ENCODE results near the gene CYGB. TPM values are rescaled to one million over a fixed set of nuclear protein-coding genes. Genes with fewer than 3 reads are reported as not detected.
"Not testable (repeated sequence)": the region's sequence is repeated elsewhere in the genome, so short reads cannot be mapped to it uniquely, and the experiment has no call there.

CYGB gene
- total and polyA plus RNA-seq, 4 donors = 0.95 to 26.6 (median 12.3) TPM

DNA sequence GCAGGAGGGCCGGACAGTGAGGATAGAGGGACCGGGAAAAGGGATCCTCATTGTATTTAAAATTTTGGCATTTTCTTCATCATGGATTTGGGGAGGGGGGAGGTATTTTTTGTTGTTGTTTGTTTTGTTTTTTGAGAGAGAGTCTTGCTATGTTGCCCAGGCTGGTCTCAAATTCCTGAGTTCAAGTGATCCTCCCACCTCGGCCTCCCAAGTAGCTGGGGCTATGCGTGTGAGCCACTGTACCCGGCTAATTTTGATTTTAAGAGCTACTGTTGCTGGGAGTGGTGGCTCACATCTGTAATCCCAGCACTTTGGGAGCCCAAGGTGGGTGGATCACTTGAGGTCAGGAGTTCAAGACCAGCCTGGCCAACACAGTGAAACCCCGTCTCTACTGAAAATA, 23.2 kb downstream of the CYGB start:
- H3K9me3 ChIP-seq (ENCODE audit: control insufficient read depth, low read length); intact Hi-C loops (cut with DNase I); H3K27me3 ChIP-seq (ENCODE audit: control insufficient read depth in 1 of 2, insufficient read depth in 2 of 2, low read length in 1 of 2); H3K4me1 ChIP-seq (ENCODE audit: control insufficient read depth in 1 of 2, insufficient read depth in 2 of 2, low read length in 2 of 2); H3K36me3 ChIP-seq (ENCODE audit: control insufficient read depth in 1 of 2, insufficient read depth in 2 of 2, low read length in 1 of 2); DNase-seq; ATAC-seq (ENCODE audit: low FRiP score); H3K4me3 ChIP-seq (ENCODE audit: low read length in 2 of 2); H3K27ac ChIP-seq (ENCODE audit: low read depth in 1 of 2, low read length in 2 of 2): not testable (repeated sequence)
- WGBS, 2 donors = 97 to 98% methylated on average over 6 of the region's 6 CpGs

DNA sequence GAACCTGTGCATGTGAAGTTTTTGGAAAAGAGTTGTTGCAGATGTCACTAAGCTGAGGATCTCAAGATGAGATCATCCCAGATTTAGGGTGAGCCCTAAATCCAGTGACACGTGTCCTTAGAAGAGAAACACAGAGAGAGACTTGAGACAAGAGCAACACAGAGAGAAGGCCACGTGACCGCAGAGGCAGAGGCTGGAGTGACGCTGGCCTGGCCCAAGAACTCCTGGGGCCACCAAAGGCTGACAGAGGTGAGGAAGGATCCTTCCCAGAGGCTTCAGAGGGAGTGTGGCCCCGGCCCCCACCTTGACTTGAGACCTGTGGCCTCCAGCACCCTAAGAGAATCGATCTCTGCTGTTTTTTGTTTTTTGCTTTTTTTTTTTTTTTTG, 24.2 kb downstream of the CYGB start:
- no peaks in the 10 kb centered on the region for H3K36me3 ChIP-seq (ENCODE audit: control insufficient read depth in 1 of 2, insufficient read depth in 2 of 2, low read length in 1 of 2)
- no peaks in the 10 kb centered on the region for H3K4me1 ChIP-seq (ENCODE audit: control insufficient read depth in 1 of 2, insufficient read depth in 2 of 2, low read length in 2 of 2)
- intact Hi-C loops (cut with DNase I) = no loop called here
- no peaks in the 10 kb centered on the region for H3K9me3 ChIP-seq (ENCODE audit: control insufficient read depth, low read length)
- WGBS, 2 donors = 77 to 78% methylated on average over 6 of the region's 6 CpGs
- no peak overlapping the region for H3K4me3 ChIP-seq (ENCODE audit: low read length in 2 of 2)
- ATAC-seq (ENCODE audit: low FRiP score) (no peak), DNase-seq (no peak)
- no peaks in the 10 kb centered on the region for H3K27me3 ChIP-seq (ENCODE audit: control insufficient read depth in 1 of 2, insufficient read depth in 2 of 2, low read length in 1 of 2)
- no peak overlapping the region for H3K27ac ChIP-seq (ENCODE audit: low read depth in 1 of 2, low read length in 2 of 2)

DNA sequence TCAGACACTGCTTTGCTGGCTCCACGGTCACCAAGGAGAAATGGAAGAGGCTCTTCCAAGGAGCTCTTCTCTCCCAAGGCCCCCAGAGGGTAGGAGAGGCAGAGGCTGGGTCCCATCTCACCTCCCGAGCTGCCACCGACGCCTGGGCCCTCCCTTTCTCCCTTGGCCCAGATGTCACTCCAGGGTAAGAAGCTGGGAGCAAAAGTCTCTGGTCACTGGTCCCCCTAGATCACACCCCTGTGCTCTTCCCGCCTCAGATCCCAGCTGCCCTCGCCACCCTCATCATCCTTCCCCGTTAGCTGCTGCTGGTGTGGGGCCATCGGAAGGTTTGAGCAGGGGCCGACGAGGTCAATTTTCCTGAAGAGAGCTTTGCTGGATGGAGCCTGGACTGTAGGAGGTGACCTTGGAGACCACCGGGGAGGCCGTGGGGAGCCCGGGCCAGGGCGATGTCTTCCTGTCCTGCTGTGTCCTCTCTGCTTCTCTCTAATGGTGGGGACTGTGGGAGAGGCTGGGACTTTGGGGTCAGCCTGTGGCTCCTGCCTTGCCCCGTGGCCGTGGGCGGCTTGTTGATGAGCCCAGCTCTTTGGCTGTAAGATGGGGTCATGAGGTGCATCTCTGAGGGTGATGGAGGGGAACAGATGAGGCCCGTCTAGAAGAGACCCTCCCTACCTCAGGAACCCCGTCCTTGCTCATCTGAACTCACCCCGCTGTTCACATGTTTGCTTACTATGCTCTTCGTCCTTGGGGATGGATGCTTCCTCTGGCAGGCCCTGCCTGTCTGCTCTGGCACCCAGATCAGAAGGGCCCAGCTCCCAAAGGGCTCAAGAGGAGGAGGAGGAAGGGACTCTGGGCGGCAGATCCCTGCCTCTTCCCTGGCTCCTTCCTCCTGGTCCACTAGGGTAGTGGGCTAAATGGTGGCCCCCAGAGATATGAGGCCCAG, 24.9 kb downstream of the CYGB start:
- no peaks in the 10 kb centered on the region for H3K27me3 ChIP-seq (ENCODE audit: control insufficient read depth in 1 of 2, insufficient read depth in 2 of 2, low read length in 1 of 2)
- ATAC-seq (ENCODE audit: low FRiP score) = no peak
- no peak overlapping the region for H3K4me3 ChIP-seq (ENCODE audit: low read length in 2 of 2)
- no peaks in the 10 kb centered on the region for H3K4me1 ChIP-seq (ENCODE audit: control insufficient read depth in 1 of 2, insufficient read depth in 2 of 2, low read length in 2 of 2)
- no peak overlapping the region for H3K27ac ChIP-seq (ENCODE audit: low read depth in 1 of 2, low read length in 2 of 2)
- no peak for DNase-seq
- whole genome bisulfite sequencing, 2 donors = 86 to 91% methylated on average over 22 of the region's 22 CpGs
- no peaks in the 10 kb centered on the region for H3K9me3 ChIP-seq (ENCODE audit: control insufficient read depth, low read length)
- intact Hi-C loops (cut with DNase I) = no loop called here
- no peaks in the 10 kb centered on the region for H3K36me3 ChIP-seq (ENCODE audit: control insufficient read depth in 1 of 2, insufficient read depth in 2 of 2, low read length in 1 of 2)

DNA sequence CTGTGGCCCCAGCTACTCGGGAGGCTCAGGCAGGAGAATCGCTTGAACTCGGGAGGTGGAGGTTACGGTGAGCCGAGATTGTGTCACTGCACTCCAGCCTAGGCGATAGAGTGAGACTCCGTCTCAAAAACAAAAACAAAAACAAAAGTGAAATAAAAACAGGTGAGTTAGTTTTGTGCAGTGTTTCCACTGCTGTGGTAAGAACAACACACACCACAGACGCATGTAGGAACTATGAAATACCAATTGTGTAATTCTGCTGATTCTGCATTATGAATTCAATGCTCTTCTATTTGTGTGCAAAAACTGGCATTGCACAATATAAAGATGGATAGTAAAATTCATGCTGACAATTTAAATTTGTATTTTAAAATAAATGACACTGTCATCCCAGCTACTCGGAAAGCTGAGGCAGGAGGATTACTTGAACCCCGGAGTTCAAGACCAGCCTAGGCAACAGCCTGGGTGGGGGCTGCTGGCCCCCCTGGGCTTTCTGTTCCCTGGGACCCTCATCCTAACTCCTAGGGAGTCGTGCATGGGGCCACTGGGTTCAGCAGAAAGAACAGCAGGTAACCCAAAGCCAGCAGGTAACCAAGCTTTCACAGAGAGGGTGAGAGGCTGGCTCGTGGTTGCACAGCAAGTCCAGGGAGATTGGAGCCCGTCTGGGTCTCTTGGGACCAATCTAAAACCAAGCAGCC, 25.7 kb downstream of the CYGB start:
- Histone ChIP-seq H3K4me1 (ENCODE audit: control insufficient read depth in 1 of 2, insufficient read depth in 2 of 2, low read length in 2 of 2) (no peaks in the 10 kb centered on the region), H3K36me3 (ENCODE audit: control insufficient read depth in 1 of 2, insufficient read depth in 2 of 2, low read length in 1 of 2) (no peaks in the 10 kb centered on the region), H3K27me3 (ENCODE audit: control insufficient read depth in 1 of 2, insufficient read depth in 2 of 2, low read length in 1 of 2) (no peaks in the 10 kb centered on the region), H3K27ac (ENCODE audit: low read depth in 1 of 2, low read length in 2 of 2) (no peak overlapping the region), H3K9me3 (ENCODE audit: control insufficient read depth, low read length) (no peaks in the 10 kb centered on the region), H3K4me3 (ENCODE audit: low read length in 2 of 2) (no peak overlapping the region)
- ATAC-seq (ENCODE audit: low FRiP score) (no peak), DNase-seq (no peak)
- intact Hi-C loops (cut with DNase I) = no loop called here
- 85 to 87% methylated on average over 13 of the region's 13 CpGs for WGBS, 2 donors

DNA sequence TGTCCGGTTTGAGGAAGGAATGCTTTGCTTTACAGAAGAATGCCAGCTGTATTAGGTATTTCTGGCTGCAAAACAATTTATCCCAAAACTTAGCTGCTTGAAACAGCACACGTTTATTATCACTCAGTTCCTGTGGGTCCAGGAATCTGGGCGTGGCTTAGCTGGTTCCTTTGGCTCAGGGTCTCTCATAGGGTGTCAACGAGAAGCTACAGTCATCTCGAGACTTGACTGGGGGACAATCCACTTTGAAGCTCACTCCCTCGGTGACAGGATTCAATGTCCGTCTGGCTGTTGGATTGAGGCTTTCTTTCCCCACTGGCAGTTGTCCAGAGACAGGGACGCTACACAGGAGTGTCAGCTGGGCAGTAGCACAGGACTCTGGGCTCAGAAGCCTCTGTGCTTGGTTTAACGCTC, 26.7 kb downstream of the CYGB start:
- H3K27me3 ChIP-seq (ENCODE audit: control insufficient read depth in 1 of 2, insufficient read depth in 2 of 2, low read length in 1 of 2) = no peaks in the 10 kb centered on the region
- WGBS, 2 donors = 6 to 9% methylated on average over 9 of the region's 9 CpGs
- H3K4me3 ChIP-seq (ENCODE audit: low read length in 2 of 2) = no peak overlapping the region
- no peak overlapping the region for H3K27ac ChIP-seq (ENCODE audit: low read depth in 1 of 2, low read length in 2 of 2)
- no peaks in the 10 kb centered on the region for H3K4me1 ChIP-seq (ENCODE audit: control insufficient read depth in 1 of 2, insufficient read depth in 2 of 2, low read length in 2 of 2)
- H3K36me3 ChIP-seq (ENCODE audit: control insufficient read depth in 1 of 2, insufficient read depth in 2 of 2, low read length in 1 of 2) = no peaks in the 10 kb centered on the region
- H3K9me3 ChIP-seq (ENCODE audit: control insufficient read depth, low read length) = no peaks in the 10 kb centered on the region
- intact Hi-C loops (cut with DNase I) = no loop called here
- DNase-seq = no peak
- no peak for ATAC-seq (ENCODE audit: low FRiP score)

DNA sequence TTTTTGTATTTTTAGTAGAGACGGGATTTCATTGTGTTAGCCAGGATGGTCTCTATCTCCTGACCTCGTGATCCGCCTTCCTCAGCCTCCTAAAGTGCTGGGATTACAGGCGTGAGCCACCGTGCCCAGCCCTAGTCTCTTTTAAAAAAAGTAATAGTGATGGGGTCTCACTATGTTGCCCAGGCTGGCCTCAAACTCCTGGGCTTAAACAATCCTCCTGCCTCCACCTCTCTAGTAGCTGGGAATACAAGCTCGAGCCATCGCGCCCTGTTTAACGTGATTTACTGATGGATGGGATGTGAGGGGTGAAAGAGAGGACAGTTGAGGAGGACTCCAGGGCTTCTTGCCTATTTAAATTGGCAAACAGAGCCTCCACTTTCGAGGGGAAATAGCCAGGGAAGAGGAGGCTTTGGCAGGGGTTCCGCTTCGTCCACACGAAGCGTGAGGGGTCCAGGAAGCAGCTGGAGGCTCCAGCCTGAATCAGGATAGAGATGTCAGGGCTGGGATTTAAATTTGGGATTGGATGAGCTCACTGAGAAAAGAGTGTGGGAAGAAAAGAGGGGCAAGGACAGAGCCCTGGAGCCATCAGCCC, 28.9 kb downstream of the CYGB start:
- not testable (repeated sequence) for H3K4me1 ChIP-seq (ENCODE audit: control insufficient read depth in 1 of 2, insufficient read depth in 2 of 2, low read length in 2 of 2); ATAC-seq (ENCODE audit: low FRiP score); H3K27me3 ChIP-seq (ENCODE audit: control insufficient read depth in 1 of 2, insufficient read depth in 2 of 2, low read length in 1 of 2); DNase-seq; H3K4me3 ChIP-seq (ENCODE audit: low read length in 2 of 2); H3K27ac ChIP-seq (ENCODE audit: low read depth in 1 of 2, low read length in 2 of 2); H3K9me3 ChIP-seq (ENCODE audit: control insufficient read depth, low read length); H3K36me3 ChIP-seq (ENCODE audit: control insufficient read depth in 1 of 2, insufficient read depth in 2 of 2, low read length in 1 of 2)
- intact Hi-C loops (cut with DNase I) = loop anchor here in 1 of 2 donors (5.0 to 10.0 kb wide), 2 partner anchors 101 to 204 kb away; partner anchors contain the start of gene QRICH2
- 56 to 66% methylated on average over 14 of the region's 14 CpGs for WGBS, 2 donors

DNA sequence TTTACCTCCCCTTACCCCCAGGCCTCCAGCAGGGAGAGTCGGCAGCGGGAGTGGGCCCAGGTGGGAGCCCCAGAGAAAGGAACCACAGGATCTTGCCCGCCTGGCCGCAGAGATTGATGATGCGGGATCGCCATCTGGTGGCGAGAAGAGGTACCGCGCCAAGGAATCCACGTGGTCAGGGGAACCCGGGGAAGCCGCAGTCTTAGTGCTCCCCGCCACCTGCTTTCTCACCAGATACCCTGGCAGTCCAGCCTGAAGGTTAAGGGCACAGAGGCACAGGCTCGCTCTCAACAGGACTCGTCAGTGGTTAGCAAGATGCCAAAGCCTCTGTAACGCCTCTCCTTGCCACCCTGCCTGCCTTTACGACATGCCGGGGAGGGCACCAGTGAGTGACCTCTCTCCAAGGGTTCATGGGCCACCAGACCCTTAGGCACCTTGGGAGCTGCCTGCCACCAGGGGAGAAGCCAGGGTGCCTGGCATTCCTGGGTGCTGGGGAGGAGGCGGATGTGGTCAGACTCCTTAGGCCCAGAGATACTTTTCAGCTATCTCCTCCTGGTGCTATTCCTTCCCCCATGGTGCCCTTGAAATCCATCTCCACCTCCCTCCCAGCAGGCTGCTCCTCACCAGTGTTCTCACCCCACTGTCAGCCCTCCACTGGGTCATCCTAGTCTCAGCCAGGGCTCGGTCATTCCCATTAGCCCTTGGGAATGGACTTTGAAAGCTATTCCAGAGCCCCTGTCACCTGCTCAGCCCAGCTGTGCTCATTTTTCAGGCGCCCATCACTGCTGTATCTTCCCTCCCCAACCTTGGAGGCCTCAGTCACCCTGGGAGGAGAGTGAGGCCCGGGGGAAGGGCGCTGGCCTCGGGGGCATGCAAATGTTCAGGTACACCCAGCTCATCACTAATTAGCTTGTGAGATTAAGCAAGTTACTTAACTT, 30.8 kb downstream of the CYGB start:
- ATAC-seq (ENCODE audit: low FRiP score) = peak; percentile 86
- peak; percentile 87 to 94 for DNase-seq
- intact Hi-C loops (cut with DNase I) = loop anchor here (1.0 to 10.0 kb wide), 3 partner anchors 40 to 202 kb away; partner anchors contain the start of gene QRICH2 (in 1 of the 2)
- Histone ChIP-seq H3K4me1 (ENCODE audit: control insufficient read depth in 1 of 2, insufficient read depth in 2 of 2, low read length in 2 of 2) (peaks cover 0 to under 1% of the 10 kb centered on the region in 2 donors), H3K9me3 (ENCODE audit: control insufficient read depth, low read length) (no peaks in the 10 kb centered on the region), H3K4me3 (ENCODE audit: low read length in 2 of 2) (no peak overlapping the region), H3K36me3 (ENCODE audit: control insufficient read depth in 1 of 2, insufficient read depth in 2 of 2, low read length in 1 of 2) (no peaks in the 10 kb centered on the region), H3K27ac (ENCODE audit: low read depth in 1 of 2, low read length in 2 of 2) (no peak overlapping the region), H3K27me3 (ENCODE audit: control insufficient read depth in 1 of 2, insufficient read depth in 2 of 2, low read length in 1 of 2) (no peaks in the 10 kb centered on the region)
- 24 to 25% methylated on average over 24 of the region's 24 CpGs for WGBS, 2 donors

DNA sequence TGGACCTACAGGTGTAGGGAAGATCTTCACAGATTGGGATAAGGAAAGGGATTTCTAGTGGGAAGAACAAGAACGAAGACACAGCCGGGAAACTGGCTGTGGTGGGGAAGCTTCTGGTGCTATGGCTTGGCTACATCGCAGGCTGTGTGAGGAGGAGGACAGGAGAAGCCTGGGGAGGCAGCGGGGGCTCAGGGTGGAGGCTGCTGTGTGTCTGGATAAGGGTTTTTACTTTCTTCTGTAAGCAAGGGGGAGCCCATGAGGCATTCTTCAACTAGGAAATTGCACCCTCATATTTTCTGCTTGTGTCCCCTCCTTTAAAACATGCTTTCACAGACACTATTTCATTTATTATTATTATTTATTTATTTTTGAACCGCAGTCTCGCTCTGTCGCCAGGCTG, 33.4 kb downstream of the CYGB start:
- Histone ChIP-seq H3K4me1 (ENCODE audit: control insufficient read depth in 1 of 2, insufficient read depth in 2 of 2, low read length in 2 of 2) (peaks cover 0 to 1% of the 10 kb centered on the region in 2 donors), H3K27ac (ENCODE audit: low read depth in 1 of 2, low read length in 2 of 2) (no peak overlapping the region), H3K27me3 (ENCODE audit: control insufficient read depth in 1 of 2, insufficient read depth in 2 of 2, low read length in 1 of 2) (no peaks in the 10 kb centered on the region), H3K4me3 (ENCODE audit: low read length in 2 of 2) (no peak overlapping the region), H3K9me3 (ENCODE audit: control insufficient read depth, low read length) (no peaks in the 10 kb centered on the region), H3K36me3 (ENCODE audit: control insufficient read depth in 1 of 2, insufficient read depth in 2 of 2, low read length in 1 of 2) (no peaks in the 10 kb centered on the region)
- WGBS, 2 donors = 76 to 83% methylated on average over 7 of the region's 7 CpGs
- no peak for DNase-seq
- intact Hi-C loops (cut with DNase I) = loop anchor here in 1 of 2 donors (10.0 kb wide), 1 partner anchor 199 kb away; the partner anchor contains the start of gene QRICH2
- ATAC-seq (ENCODE audit: low FRiP score) = no peak

All from aorta (tissue), 5 donors.